Measurements from ENCODE around the gene COQ7.

Gene COQ7

GRCh38 chr16:19113577-19114358 is 46.4 kb downstream of the COQ7 start, which contains the start of gene ITPRIPL2:
TSS of gene ITPRIPL2 (plus strand) at chr16:19113964. CDS start at chr16:19114462, 498 bp downstream.
- no peak for DNase-seq (ENCODE audit: low read depth)

GRCh38 chr16:19114359-19115147 is 47.1 kb downstream of the COQ7 start:
- DNase-seq (ENCODE audit: low read depth): no peak

GRCh38 chr16:19115148-19116021 is 48.0 kb downstream of the COQ7 start:
- no peak for DNase-seq (ENCODE audit: low read depth)

GRCh38 chr16:19116711-19117449 is 49.5 kb downstream of the COQ7 start:
- no peak for DNase-seq (ENCODE audit: low read depth)

- DNase-seq (ENCODE audit: low read depth): no peak
Observed at GRCh38 chr16:19118938-19119431, 51.6 kb downstream of the COQ7 start.

- DNase-seq (ENCODE audit: low read depth): no peak
Observed at GRCh38 chr16:19119564-19119963, 52.1 kb downstream of the COQ7 start.

- no peak for DNase-seq (ENCODE audit: low read depth)
Observed at GRCh38 chr16:19123535-19124178, 56.2 kb downstream of the COQ7 start.

- DNase-seq (ENCODE audit: low read depth): no peak
Observed at GRCh38 chr16:19126300-19126699, 58.9 kb downstream of the COQ7 start.

- no peak for DNase-seq (ENCODE audit: low read depth)
Observed at GRCh38 chr16:19127205-19127604, 59.8 kb downstream of the COQ7 start.

GRCh38 chr16:19127674-19128131 is 60.3 kb downstream of the COQ7 start:
- DNase-seq (ENCODE audit: low read depth): no peak

- DNase-seq (ENCODE audit: low read depth): no peak
Observed at GRCh38 chr16:19128454-19129200, 61.2 kb downstream of the COQ7 start.

Data from activated T-helper 9 cell treated with anti-CD3 and anti-CD28 coated beads, Interleukin-2, amount 50 U/mL, for 16 hours (primary cell).